Liver (tissue), 9 donors: Measurements from ENCODE around the gene IL36B. TPM values are rescaled to one million over a fixed set of nuclear protein-coding genes. Genes with fewer than 3 reads are reported as not detected.

Source experiments
- DNase-seq: peaks from one replicate; pipeline ENCODE4 v3.0.0-alpha.2; 2017; ENCODE audit warnings: low spot score
- H3K27ac ChIP-seq, 2 donors: one replicate each; pipeline ENCODE4 v1.7.0; 2013; ENCODE audit warnings: inconsistent platforms in 2 of 2, low read length in 2 of 2, control low read depth in 1 of 2, low read depth in 1 of 2, mild to moderate bottlenecking in 1 of 2
- H3K27me3 ChIP-seq, 4 donors: one replicate each; pipeline versions ENCODE4 v1.6.1 to v1.7.0; 2013; ENCODE audit warnings: low read length in 3 of 4, inconsistent platforms in 1 of 4, mild to moderate bottlenecking in 1 of 4, moderate library complexity in 1 of 4; ENCODE audit not compliant: control insufficient read depth in 4 of 4, insufficient read depth in 4 of 4
- H3K36me3 ChIP-seq, 4 donors: one replicate each; pipeline versions ENCODE4 v1.6.1 to v1.7.0; 2013; ENCODE audit warnings: low read length in 3 of 4, mild to moderate bottlenecking in 3 of 4, low read depth in 1 of 4, moderate library complexity in 1 of 4; ENCODE audit not compliant: control insufficient read depth in 4 of 4, insufficient read depth in 3 of 4
- H3K4me1 ChIP-seq, 4 donors: one replicate each; pipeline versions ENCODE4 v1.6.1 to v1.7.0; 2013; ENCODE audit warnings: low read length in 3 of 4, mild to moderate bottlenecking in 3 of 4, moderate library complexity in 1 of 4; ENCODE audit not compliant: control insufficient read depth in 4 of 4, insufficient read depth in 4 of 4
- H3K4me3 ChIP-seq, 3 donors: one replicate each; pipeline versions ENCODE4 v1.6.1 to v1.7.0; 2013; ENCODE audit warnings: low read length in 3 of 3, control low read depth in 1 of 3, low read depth in 1 of 3, mild to moderate bottlenecking in 1 of 3
- H3K9ac ChIP-seq, 2 donors: one replicate each; pipeline ENCODE4 v1.7.0; 2013; ENCODE audit warnings: low read length in 2 of 2, mild to moderate bottlenecking in 2 of 2, moderate library complexity in 2 of 2, control low read depth in 1 of 2, low read depth in 1 of 2
- H3K9me3 ChIP-seq, 4 donors: one replicate each; pipeline versions ENCODE4 v1.6.1 to v1.7.0; 2013; ENCODE audit warnings: low read length in 3 of 4; ENCODE audit not compliant: control insufficient read depth in 4 of 4
- EGR1 ChIP-seq, 2 donors: IDR thresholded peaks; 2 replicates each; pipeline ENCODE4 v1.6.1; 2016 to 2018; ENCODE audit warnings: antibody characterized with exemption in 2 of 2, low read depth in 2 of 2
- FOXA1 ChIP-seq: IDR thresholded peaks from 2 replicates; pipeline ENCODE4 v1.6.1; 2016; ENCODE audit warnings: antibody characterized with exemption
- FOXA2 ChIP-seq: IDR thresholded peaks from 2 replicates; pipeline ENCODE4 v1.6.1; 2016; ENCODE audit warnings: antibody characterized with exemption
- GABPA ChIP-seq, 2 donors: IDR thresholded peaks in 1 of 2; conservative IDR thresholded peaks in 1 of 2; 2 replicates each; pipeline ENCODE4 v1.6.1; 2016; ENCODE audit warnings: antibody characterized with exemption in 2 of 2, mild to moderate bottlenecking in 1 of 2, moderate library complexity in 1 of 2
- HNF4A ChIP-seq, 2 donors: conservative IDR thresholded peaks; 2 replicates each; pipeline ENCODE4 v1.6.1; 2016; ENCODE audit warnings: antibody characterized with exemption in 2 of 2, mild to moderate bottlenecking in 2 of 2
- HNF4G ChIP-seq: IDR thresholded peaks from 2 replicates; pipeline ENCODE4 v1.6.1; 2016; ENCODE audit warnings: antibody characterized with exemption
- JUND ChIP-seq, 2 donors: IDR thresholded peaks; 2 replicates each; pipeline ENCODE4 v1.6.1; 2016; ENCODE audit warnings: antibody characterized with exemption in 2 of 2
- NR2F2 ChIP-seq: IDR thresholded peaks from 2 replicates; pipeline ENCODE4 v1.6.1; 2016; ENCODE audit warnings: antibody characterized with exemption
- RAD21 ChIP-seq, 2 donors: IDR thresholded peaks; 2 replicates each; pipeline ENCODE4 v1.6.1; 2016; ENCODE audit warnings: antibody characterized with exemption in 2 of 2, mild to moderate bottlenecking in 2 of 2
- RXRA ChIP-seq, 2 donors: IDR thresholded peaks; 2 replicates each; pipeline ENCODE4 v1.6.1; 2017 to 2018; ENCODE audit warnings: antibody characterized with exemption in 2 of 2, mild to moderate bottlenecking in 1 of 2
- SP1 ChIP-seq: IDR thresholded peaks from 2 replicates; pipeline ENCODE4 v1.6.1; 2018; ENCODE audit warnings: antibody characterized with exemption, mild to moderate bottlenecking
- TAF1 ChIP-seq: conservative IDR thresholded peaks from 2 replicates; pipeline ENCODE4 v1.6.1; 2016; ENCODE audit warnings: antibody characterized with exemption, mild to moderate bottlenecking
- YY1 ChIP-seq: IDR thresholded peaks from 2 replicates; pipeline ENCODE4 v1.6.1; 2016; ENCODE audit warnings: antibody characterized with exemption, mild to moderate bottlenecking
- ZBTB33 ChIP-seq: IDR thresholded peaks from 2 replicates; pipeline ENCODE4 v1.6.1; 2016; ENCODE audit warnings: antibody characterized with exemption
- WGBS: extraction: QIAGEN DNeasy Blood & Tissue Kit; methylation state at CpG from one replicate; pipeline ENCODE4 v1.1.7; 2013; 5-methylcytosine and 5-hydroxymethylcytosine counted together
- polyA plus RNA-seq, 2 donors: library from polyadenylated mRNA; stranded (reverse) in 1 of 2; unstranded in 1 of 2; fragments of 200-250 nt in 1 of 2; fragments of >200 nt in 1 of 2; fragmentation: Nextera tagmentation in 1 of 2; extraction: Ambion mirVana in 1 of 2; gene quantifications; one replicate each; pipeline versions ENCODE4 v1.2.1 to v1.2.3, GENCODE V29; 2013 to 2015
- total RNA-seq, 2 donors: library from RNA; depleted of rRNA; stranded (reverse); fragments of >200 nt; gene quantifications; one replicate each; pipeline ENCODE4 v1.2.3, GENCODE V29; 2014
- TF ChIP-seq, protein P1 (sequence below): IDR thresholded peaks from 2 replicates; pipeline ENCODE4 v1.6.1; 2016; ENCODE audit warnings: antibody characterized with exemption, mild to moderate bottlenecking
- TF ChIP-seq, protein P2 (sequence below): fragments of 150-350 bp; IDR thresholded peaks from 2 replicates; pipeline ENCODE4 v1.5.1; 2017; ENCODE audit warnings: improper control_type of control experiment, low read depth, low read length; ENCODE audit not compliant: missing input control
- TF ChIP-seq, protein P3 (sequence below): IDR thresholded peaks from 2 replicates; pipeline ENCODE4 v1.6.1; 2016; ENCODE audit warnings: antibody characterized with exemption
- TF ChIP-seq, protein P4 (sequence below): IDR thresholded peaks from 2 replicates; pipeline ENCODE4 v1.6.1; 2016; ENCODE audit warnings: antibody characterized with exemption
- donor health status: healthy.
- donor health status: healthy.
- donor health status: healthy.
- donor health status: healthy.
- donor health status: healthy.

The IL36B gene
- total and polyA plus RNA-seq, 4 donors, result not detected

GRCh38 chr2:112980537-112980936 is 72.1 kb downstream of the IL36B start:
- Histone ChIP-seq H3K4me1 (no peaks in the 10 kb centered on the region), H3K4me3 (no peak overlapping the region), H3K27ac (no peak overlapping the region), H3K9me3 (no peaks in the 10 kb centered on the region), H3K27me3 (peaks cover 0 to 11% (median 0%) of the 10 kb centered on the region in 4 donors), H3K36me3 (no peaks in the 10 kb centered on the region), H3K9ac (no peak overlapping the region)
- 53% methylated on average over 1 of the region's 1 CpG for WGBS
- no peak for TF ChIP-seq GABPA (IDR thresholded peaks at IDR 0.05 in 1 of 2, conservative IDR thresholded peaks at IDR 0.05 in 1 of 2)
- no peak for TF ChIP-seq ZBTB33
- TF ChIP-seq FOXA2, result no peak
- no peak for TF ChIP-seq YY1
- no peak for TF ChIP-seq NR2F2
- no peak for TF ChIP-seq HNF4G
- no peak for TF ChIP-seq SP1
- no peak for TF ChIP-seq HNF4A (conservative IDR thresholded peaks at IDR 0.05)
- no peak for TF ChIP-seq RAD21 (IDR thresholded peaks at IDR 0.05)
- no peak for TF ChIP-seq TAF1
- TF ChIP-seq FOXA1, result no peak
- TF ChIP-seq, protein P1, sequence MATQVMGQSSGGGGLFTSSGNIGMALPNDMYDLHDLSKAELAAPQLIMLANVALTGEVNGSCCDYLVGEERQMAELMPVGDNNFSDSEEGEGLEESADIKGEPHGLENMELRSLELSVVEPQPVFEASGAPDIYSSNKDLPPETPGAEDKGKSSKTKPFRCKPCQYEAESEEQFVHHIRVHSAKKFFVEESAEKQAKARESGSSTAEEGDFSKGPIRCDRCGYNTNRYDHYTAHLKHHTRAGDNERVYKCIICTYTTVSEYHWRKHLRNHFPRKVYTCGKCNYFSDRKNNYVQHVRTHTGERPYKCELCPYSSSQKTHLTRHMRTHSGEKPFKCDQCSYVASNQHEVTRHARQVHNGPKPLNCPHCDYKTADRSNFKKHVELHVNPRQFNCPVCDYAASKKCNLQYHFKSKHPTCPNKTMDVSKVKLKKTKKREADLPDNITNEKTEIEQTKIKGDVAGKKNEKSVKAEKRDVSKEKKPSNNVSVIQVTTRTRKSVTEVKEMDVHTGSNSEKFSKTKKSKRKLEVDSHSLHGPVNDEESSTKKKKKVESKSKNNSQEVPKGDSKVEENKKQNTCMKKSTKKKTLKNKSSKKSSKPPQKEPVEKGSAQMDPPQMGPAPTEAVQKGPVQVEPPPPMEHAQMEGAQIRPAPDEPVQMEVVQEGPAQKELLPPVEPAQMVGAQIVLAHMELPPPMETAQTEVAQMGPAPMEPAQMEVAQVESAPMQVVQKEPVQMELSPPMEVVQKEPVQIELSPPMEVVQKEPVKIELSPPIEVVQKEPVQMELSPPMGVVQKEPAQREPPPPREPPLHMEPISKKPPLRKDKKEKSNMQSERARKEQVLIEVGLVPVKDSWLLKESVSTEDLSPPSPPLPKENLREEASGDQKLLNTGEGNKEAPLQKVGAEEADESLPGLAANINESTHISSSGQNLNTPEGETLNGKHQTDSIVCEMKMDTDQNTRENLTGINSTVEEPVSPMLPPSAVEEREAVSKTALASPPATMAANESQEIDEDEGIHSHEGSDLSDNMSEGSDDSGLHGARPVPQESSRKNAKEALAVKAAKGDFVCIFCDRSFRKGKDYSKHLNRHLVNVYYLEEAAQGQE, result no peak
- TF ChIP-seq JUND (IDR thresholded peaks at IDR 0.05), result no peak
- no peak for DNase-seq

DNA sequence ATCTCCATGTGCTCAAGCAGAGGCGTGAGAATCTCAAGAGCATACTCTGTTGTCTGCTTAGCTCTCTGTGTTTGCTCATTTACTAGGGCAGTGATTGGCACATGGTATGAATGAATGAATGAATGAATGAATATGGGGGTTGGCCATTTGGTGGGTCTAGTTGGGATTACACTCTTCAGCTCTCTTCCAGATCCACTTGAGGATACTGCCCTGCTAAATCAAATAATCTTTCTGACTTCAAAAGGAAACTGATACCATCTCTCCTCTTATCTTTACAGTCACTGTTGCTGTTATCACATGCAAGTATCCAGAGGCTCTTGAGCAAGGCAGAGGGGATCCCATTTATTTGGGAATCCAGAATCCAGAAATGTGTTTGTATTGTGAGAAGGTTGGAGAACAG is 72.9 kb downstream of the IL36B start:
- Histone ChIP-seq H3K9ac (no peak overlapping the region), H3K27ac (no peak overlapping the region), H3K27me3 (peaks cover 0 to 11% (median 0%) of the 10 kb centered on the region in 4 donors), H3K4me1 (no peaks in the 10 kb centered on the region), H3K36me3 (no peaks in the 10 kb centered on the region), H3K9me3 (no peaks in the 10 kb centered on the region), H3K4me3 (no peak overlapping the region)
- TF ChIP-seq GABPA (IDR thresholded peaks at IDR 0.05 in 1 of 2, conservative IDR thresholded peaks at IDR 0.05 in 1 of 2) (no peak), RAD21 (IDR thresholded peaks at IDR 0.05) (no peak), HNF4G (no peak), NR2F2 (no peak), YY1 (no peak), RXRA (IDR thresholded peaks at IDR 0.05) (no peak), ZBTB33 (no peak), FOXA2 (no peak), TAF1 (no peak), FOXA1 (no peak), HNF4A (conservative IDR thresholded peaks at IDR 0.05) (no peak), SP1 (no peak), JUND (IDR thresholded peaks at IDR 0.05) (no peak), EGR1 (IDR thresholded peaks at IDR 0.05; ENCODE audit: low read depth in 2 of 2) (no peak)
- TF ChIP-seq, protein P2, sequence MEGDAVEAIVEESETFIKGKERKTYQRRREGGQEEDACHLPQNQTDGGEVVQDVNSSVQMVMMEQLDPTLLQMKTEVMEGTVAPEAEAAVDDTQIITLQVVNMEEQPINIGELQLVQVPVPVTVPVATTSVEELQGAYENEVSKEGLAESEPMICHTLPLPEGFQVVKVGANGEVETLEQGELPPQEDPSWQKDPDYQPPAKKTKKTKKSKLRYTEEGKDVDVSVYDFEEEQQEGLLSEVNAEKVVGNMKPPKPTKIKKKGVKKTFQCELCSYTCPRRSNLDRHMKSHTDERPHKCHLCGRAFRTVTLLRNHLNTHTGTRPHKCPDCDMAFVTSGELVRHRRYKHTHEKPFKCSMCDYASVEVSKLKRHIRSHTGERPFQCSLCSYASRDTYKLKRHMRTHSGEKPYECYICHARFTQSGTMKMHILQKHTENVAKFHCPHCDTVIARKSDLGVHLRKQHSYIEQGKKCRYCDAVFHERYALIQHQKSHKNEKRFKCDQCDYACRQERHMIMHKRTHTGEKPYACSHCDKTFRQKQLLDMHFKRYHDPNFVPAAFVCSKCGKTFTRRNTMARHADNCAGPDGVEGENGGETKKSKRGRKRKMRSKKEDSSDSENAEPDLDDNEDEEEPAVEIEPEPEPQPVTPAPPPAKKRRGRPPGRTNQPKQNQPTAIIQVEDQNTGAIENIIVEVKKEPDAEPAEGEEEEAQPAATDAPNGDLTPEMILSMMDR, result no peak
- TF ChIP-seq, protein P3, sequence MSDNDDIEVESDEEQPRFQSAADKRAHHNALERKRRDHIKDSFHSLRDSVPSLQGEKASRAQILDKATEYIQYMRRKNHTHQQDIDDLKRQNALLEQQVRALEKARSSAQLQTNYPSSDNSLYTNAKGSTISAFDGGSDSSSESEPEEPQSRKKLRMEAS, result no peak
- TF ChIP-seq, protein P1, result no peak
- TF ChIP-seq, protein P4, sequence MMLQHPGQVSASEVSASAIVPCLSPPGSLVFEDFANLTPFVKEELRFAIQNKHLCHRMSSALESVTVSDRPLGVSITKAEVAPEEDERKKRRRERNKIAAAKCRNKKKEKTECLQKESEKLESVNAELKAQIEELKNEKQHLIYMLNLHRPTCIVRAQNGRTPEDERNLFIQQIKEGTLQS, result no peak
- DNase-seq, result no peak
- 98% methylated on average over 1 of the region's 1 CpG for WGBS
